ENCODE data around the gene FAM162A. TPM values are rescaled to one million over a fixed set of nuclear protein-coding genes. Genes with fewer than 3 reads are reported as not detected.
A peak's percentile ranks its signal among the peaks of the same experiment; 100 is the strongest.

FAM162A gene
- 100 to 1,000 TPM; 167 to 310 TPM for total RNA-seq

- DNase-seq = peak; percentile 98
- peaks cover 8% of the 10 kb centered on the region for H3K4me1 ChIP-seq
- intact Hi-C loops (cut with DNase I) = no loop called here
- H3K9me3 ChIP-seq = no peaks in the 10 kb centered on the region
- H3K27ac ChIP-seq = peak within 1 kb of the TSS; percentile 72
- H3K36me3 ChIP-seq = no peaks in the 10 kb centered on the region
- TF ChIP-seq CTCF (IDR thresholded peaks at IDR 0.05) = no peak
- H3K27me3 ChIP-seq = no peaks in the 10 kb centered on the region
- H3K9ac ChIP-seq (ENCODE audit: low read depth in 2 of 2, low read length in 2 of 2) = peak within 1 kb of the TSS; percentile 60 to 95
- H3K4me3 ChIP-seq = peak within 1 kb of the TSS; percentile 61
Observed at GRCh38 chr3:122383771-122384697, at the start of gene FAM162A. Gene FAM162A (plus strand): TSS chr3:122384182. CDS start chr3:122384266, 84 bp downstream.

GRCh38 chr3:122342803-122343202 is 41.2 kb upstream of the FAM162A start:
- Histone ChIP-seq H3K27me3 (no peaks in the 10 kb centered on the region), H3K9me3 (no peaks in the 10 kb centered on the region), H3K4me3 (no peak overlapping the region), H3K4me1 (no peaks in the 10 kb centered on the region), H3K27ac (no peak overlapping the region), H3K36me3 (no peaks in the 10 kb centered on the region), H3K9ac (ENCODE audit: low read depth in 2 of 2, low read length in 2 of 2) (no peak overlapping the region)
- intact Hi-C loops (cut with DNase I) = no loop called here
- no peak for TF ChIP-seq CTCF (IDR thresholded peaks at IDR 0.05)
- DNase-seq = no peak

GRCh38 chr3:122343654-122344053 is 40.3 kb upstream of the FAM162A start:
- TF ChIP-seq CTCF (IDR thresholded peaks at IDR 0.05) = no peak
- H3K9me3 ChIP-seq = no peaks in the 10 kb centered on the region
- intact Hi-C loops (cut with DNase I) = no loop called here
- no peaks in the 10 kb centered on the region for H3K27me3 ChIP-seq
- H3K9ac ChIP-seq (ENCODE audit: low read depth in 2 of 2, low read length in 2 of 2) = no peak overlapping the region
- no peaks in the 10 kb centered on the region for H3K4me1 ChIP-seq
- H3K27ac ChIP-seq = no peak overlapping the region
- no peaks in the 10 kb centered on the region for H3K36me3 ChIP-seq
- H3K4me3 ChIP-seq = no peak overlapping the region
- DNase-seq = no peak

- no peaks in the 10 kb centered on the region for H3K36me3 ChIP-seq
- intact Hi-C loops (cut with DNase I) = no loop called here
Observed at GRCh38 chr3:122349171-122349570, 34.8 kb upstream of the FAM162A start.

More at GRCh38 chr3:122349171-122349570, 34.8 kb upstream of the FAM162A start:
- TF ChIP-seq CTCF (IDR thresholded peaks at IDR 0.05) = no peak
- DNase-seq = no peak
- peaks cover 3% of the 10 kb centered on the region for H3K4me1 ChIP-seq
- no peak overlapping the region for H3K4me3 ChIP-seq
- no peak overlapping the region for H3K9ac ChIP-seq (ENCODE audit: low read depth in 2 of 2, low read length in 2 of 2)
- H3K27me3 ChIP-seq = no peaks in the 10 kb centered on the region
- no peak overlapping the region for H3K27ac ChIP-seq
- no peaks in the 10 kb centered on the region for H3K9me3 ChIP-seq

All from colonic mucosa (tissue), 4 donors.